HCT116 (cell line): ENCODE results near the gene AMBP. TPM values are rescaled to one million over a fixed set of nuclear protein-coding genes. Genes with fewer than 3 reads are reported as not detected.

Experiments used
- ATAC-seq: fragments of 200-7000 bp; cut with Tn5 transposase; 2 replicates; pipeline ENCODE4 v1.9.1; 2020; ENCODE audit warnings: mild to moderate bottlenecking, moderate library complexity
- BruUV-seq: library from RNA; stranded (reverse); fragments of 400-500 nt; replicated peaks from 2 replicates; lab custom pipeline; 2021; lab: Mats Ljungman, UMichigan
- CTCF ChIA-PET: fragments of 300-600 bp; sonication (Branson Sonifier 250); formaldehyde crosslinking; loops from one replicate; lab custom pipeline; 2021; ENCODE audit warnings: antibody characterized with exemption; lab: Charles Lee
- POLR2A ChIA-PET: fragments of 300-600, 350-600 bp; sonication (Branson Sonifier 250); formaldehyde crosslinking; loops from one replicate; lab custom pipeline; 2021; ENCODE audit warnings: antibody characterized with exemption; lab: Charles Lee
- RAD21 ChIA-PET, 2 experiments: fragments of 300-600 bp; sonication (Branson Sonifier 250); formaldehyde crosslinking; loops; one replicate each; lab custom pipeline; 2023; ENCODE audit warnings: low total read pairs in 2 of 2; ENCODE audit not compliant: uncharacterized antibody in 2 of 2, unreplicated experiment in 2 of 2, low non-redundant PET in 1 of 2; lab: Charles Lee
- DNase-seq: peaks from one replicate; pipeline ENCODE4 v3.0.0-alpha.2; 2010; ENCODE audit warnings: low read depth, low spot score
- H2AFZ ChIP-seq: fragments of 200-600 bp; shearing (Covaris generic), sonication (generic); 2 replicates; pipeline ENCODE4 v1.6.1; 2017; ENCODE audit warnings: low read depth, mixed run types, mixed read lengths, antibody characterized with exemption, low read length; ENCODE audit not compliant: poor library complexity, severe bottlenecking
- H3K27ac ChIP-seq: 2 replicates; pipeline ENCODE4 v1.5.1; 2012; ENCODE audit warnings: low read depth, low read length
- H3K27me3 ChIP-seq: fragments of 200-600 bp; sonication (generic); 2 replicates; pipeline ENCODE4 v1.6.1; 2016; ENCODE audit warnings: mixed run types, low read length, mixed read lengths; ENCODE audit not compliant: insufficient read depth
- H3K36me3 ChIP-seq, 2 experiments: fragments of 200-500 bp in 1 of 2; fragments of 200-600 bp in 1 of 2; sonication (Bioruptor generic) in 1 of 2; sonication (generic) in 1 of 2; 2 replicates each; pipeline versions ENCODE4 v1.5.1 to v1.6.1; 2014 to 2016; ENCODE audit warnings: low read length in 2 of 2, inconsistent platforms in 1 of 2, mixed read lengths in 1 of 2, mixed run types in 1 of 2; ENCODE audit not compliant: insufficient read depth in 2 of 2, control insufficient read depth in 1 of 2
- H3K4me1 ChIP-seq, 2 experiments: fragments of 200-600 bp in 1 of 2; sonication (generic) in 1 of 2; 2 replicates each; pipeline versions ENCODE4 v1.5.1 to v1.6.1; 2012 to 2017; ENCODE audit warnings: low read length in 2 of 2, inconsistent platforms in 1 of 2, mild to moderate bottlenecking in 1 of 2, mixed read lengths in 1 of 2, mixed run types in 1 of 2, moderate library complexity in 1 of 2; ENCODE audit not compliant: insufficient read depth in 2 of 2, control insufficient read depth in 1 of 2
- H3K4me2 ChIP-seq: fragments of 200-600 bp; sonication (generic); 2 replicates; pipeline ENCODE4 v1.6.1; 2017; ENCODE audit warnings: mixed run types, low read length, mixed read lengths
- H3K4me3 ChIP-seq, 2 experiments: fragments of 200-600 bp in 1 of 2; sonication (generic) in 1 of 2; replicated peaks in 1 of 2; 2 replicates each; pipeline ENCODE4 v1.5.1; 2011 to 2016; ENCODE audit warnings: low read length in 2 of 2, control low read depth in 1 of 2, low read depth in 1 of 2, mild to moderate bottlenecking in 1 of 2, mixed read lengths in 1 of 2, mixed run types in 1 of 2
- H3K79me2 ChIP-seq: fragments of 200-600 bp; sonication (generic); 2 replicates; pipeline ENCODE4 v1.6.1; 2017; ENCODE audit warnings: mild to moderate bottlenecking, mixed run types, low read length, moderate library complexity, mixed read lengths; ENCODE audit not compliant: insufficient read depth
- H3K9ac ChIP-seq: fragments of 200-600 bp; sonication (generic); 2 replicates; pipeline ENCODE4 v1.6.1; 2016; ENCODE audit warnings: low read length, mixed read lengths
- H3K9me2 ChIP-seq: fragments of 200-600 bp; sonication (generic), shearing (Covaris generic); 2 replicates; pipeline ENCODE4 v1.6.1; 2017; ENCODE audit warnings: mixed run types, mild to moderate bottlenecking, moderate library complexity; ENCODE audit not compliant: insufficient read depth
- H3K9me3 ChIP-seq, 2 experiments: fragments of 200-500 bp in 1 of 2; fragments of 200-600 bp in 1 of 2; sonication (Bioruptor generic) in 1 of 2; sonication (generic) in 1 of 2; 2 replicates each; pipeline ENCODE4 v1.6.1; 2014 to 2017; ENCODE audit warnings: low read length in 2 of 2, mixed read lengths in 2 of 2, inconsistent platforms in 1 of 2, low read depth in 1 of 2, mild to moderate bottlenecking in 1 of 2, mixed run types in 1 of 2, moderate library complexity in 1 of 2; ENCODE audit not compliant: control insufficient read depth in 1 of 2, insufficient read depth in 1 of 2
- H4K20me1 ChIP-seq: fragments of 200-600 bp; sonication (generic), shearing (Covaris generic); 2 replicates; pipeline ENCODE4 v1.6.1; 2017; ENCODE audit warnings: mixed run types, mild to moderate bottlenecking, moderate library complexity; ENCODE audit not compliant: insufficient read depth
- ATF3 ChIP-seq: IDR thresholded peaks from 2 replicates; pipeline ENCODE4 v1.6.1; 2012
- CBX3 ChIP-seq: IDR thresholded peaks from 2 replicates; pipeline ENCODE4 v1.6.1; 2012; ENCODE audit warnings: low read depth
- CEBPB ChIP-seq: IDR thresholded peaks from 2 replicates; pipeline ENCODE4 v1.6.1; 2012; ENCODE audit warnings: low read depth
- EGR1 ChIP-seq: IDR thresholded peaks from 2 replicates; pipeline ENCODE4 v1.6.1; 2012; ENCODE audit warnings: low read depth
- EZH2phosphoT487 ChIP-seq: fragments of 200-600 bp; IDR thresholded peaks from 2 replicates; pipeline ENCODE4 v1.6.1; 2018; ENCODE audit warnings: antibody characterized with exemption, borderline replicate concordance
- JUND ChIP-seq: IDR thresholded peaks from 2 replicates; pipeline ENCODE4 v1.6.1; 2012
- POLR2A ChIP-seq: IDR thresholded peaks from 2 replicates; pipeline ENCODE4 v1.7.0; 2011; ENCODE audit warnings: borderline replicate concordance; ENCODE audit not compliant: insufficient read depth, insufficient read length; ENCODE audit errors: extremely low read depth
- RAD21 ChIP-seq: IDR thresholded peaks from 2 replicates; pipeline ENCODE4 v1.6.1; 2012; ENCODE audit warnings: low read depth, mild to moderate bottlenecking
- SIN3A ChIP-seq: IDR thresholded peaks from 2 replicates; pipeline ENCODE4 v1.6.1; 2012; ENCODE audit warnings: low read depth
- SP1 ChIP-seq: IDR thresholded peaks from 2 replicates; pipeline ENCODE4 v1.6.1; 2012; ENCODE audit warnings: low read depth
- SRF ChIP-seq: IDR thresholded peaks from 2 replicates; pipeline ENCODE4 v1.6.1; 2012; ENCODE audit warnings: low read depth
- YY1 ChIP-seq: IDR thresholded peaks from 2 replicates; pipeline ENCODE4 v1.6.1; 2011; ENCODE audit warnings: low read length, low read depth, moderate library complexity, mild to moderate bottlenecking; ENCODE audit not compliant: insufficient replicate concordance; ENCODE audit errors: extremely low read depth
- ZBTB33 ChIP-seq: IDR thresholded peaks from 2 replicates; pipeline ENCODE4 v1.6.1; 2011; ENCODE audit warnings: mild to moderate bottlenecking, low read length, moderate library complexity; ENCODE audit not compliant: insufficient replicate concordance; ENCODE audit errors: extremely low read depth
- ZFX ChIP-seq: fragments of 450-650 bp; IDR thresholded peaks from 2 replicates; pipeline ENCODE4 v1.6.1; 2017
- ZNF274 ChIP-seq: fragments of 200-500 bp; sonication (Bioruptor generic); IDR thresholded peaks from 2 replicates; pipeline ENCODE4 v1.6.1; 2014; ENCODE audit warnings: mild to moderate bottlenecking, low read depth, low read length, inconsistent platforms
- intact Hi-C: fragments of 100-400 bp; cut with micrococcal nuclease; formaldehyde crosslinking; loops from 2 replicates; pipeline ENCODE4 v1.10.0; 2022
- total RNA-seq: library from RNA; stranded (reverse); gene quantifications from one replicate; pipeline ENCODE4 v1.2.1, GENCODE V29; 2021; ENCODE audit not compliant: unreplicated experiment
- TF ChIP-seq, protein P1 (sequence below), 3 experiments: fragments of 200-600 bp in 1 of 3; sonication (generic) in 1 of 3; IDR thresholded peaks in 2 of 3; conservative IDR thresholded peaks in 1 of 3; 2 replicates each; pipeline ENCODE4 v1.5.1; 2012 to 2017; ENCODE audit warnings: low read depth in 2 of 3, low read length in 2 of 3, antibody characterized with exemption in 1 of 3, borderline replicate concordance in 1 of 3, control low read depth in 1 of 3, mild to moderate bottlenecking in 1 of 3, mixed read lengths in 1 of 3, mixed run types in 1 of 3, moderate library complexity in 1 of 3; ENCODE audit not compliant: insufficient read depth in 1 of 3
- TF ChIP-seq, protein P2 (sequence below): IDR thresholded peaks from 2 replicates; pipeline ENCODE4 v1.6.1; 2012; ENCODE audit warnings: low read depth

The AMBP gene
- total RNA-seq, 1 experiment from 2014 or later = 1.9 TPM

DNA sequence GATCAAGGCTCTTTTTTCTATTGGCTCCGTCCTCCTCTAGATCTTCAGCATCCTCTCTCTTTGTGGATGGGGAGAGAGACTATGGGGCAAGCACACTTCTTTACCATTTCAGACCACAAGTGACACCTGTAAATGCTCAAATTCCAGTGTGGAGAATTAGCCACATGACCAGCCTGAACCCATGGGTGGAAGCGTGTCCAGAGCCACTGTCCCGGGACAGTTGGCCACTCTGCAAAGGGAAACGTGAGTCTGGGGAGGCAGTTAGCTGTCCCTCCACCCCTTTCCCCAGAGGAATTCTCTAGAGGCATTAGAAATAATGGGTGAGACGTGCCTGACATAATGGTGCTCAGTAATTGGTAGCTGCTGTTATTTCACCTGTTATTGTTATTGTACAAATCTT is 40.9 kb downstream of the AMBP start:
- no peak for ATAC-seq
- Histone ChIP-seq H4K20me1 (no peaks in the 10 kb centered on the region), H3K27me3 (no peaks in the 10 kb centered on the region), H3K9ac (no peak overlapping the region), H3K79me2 (no peaks in the 10 kb centered on the region), H3K36me3 (no peaks in the 10 kb centered on the region), H2AFZ (no peak overlapping the region), H3K9me3 (no peaks in the 10 kb centered on the region), H3K4me3 (no peak overlapping the region), H3K4me2 (no peak overlapping the region), H3K27ac (no peak overlapping the region), H3K9me2 (no peaks in the 10 kb centered on the region), H3K4me1 (no peaks in the 10 kb centered on the region)
- TF ChIP-seq CEBPB (no peak), ZFX (no peak), EZH2phosphoT487 (no peak), SIN3A (no peak), RAD21 (no peak), EGR1 (no peak), CBX3 (no peak), JUND (no peak), POLR2A (no peak), YY1 (no peak), ZBTB33 (no peak), SRF (no peak), ZNF274 (no peak), SP1 (no peak), ATF3 (no peak)
- TF ChIP-seq, protein P1, sequence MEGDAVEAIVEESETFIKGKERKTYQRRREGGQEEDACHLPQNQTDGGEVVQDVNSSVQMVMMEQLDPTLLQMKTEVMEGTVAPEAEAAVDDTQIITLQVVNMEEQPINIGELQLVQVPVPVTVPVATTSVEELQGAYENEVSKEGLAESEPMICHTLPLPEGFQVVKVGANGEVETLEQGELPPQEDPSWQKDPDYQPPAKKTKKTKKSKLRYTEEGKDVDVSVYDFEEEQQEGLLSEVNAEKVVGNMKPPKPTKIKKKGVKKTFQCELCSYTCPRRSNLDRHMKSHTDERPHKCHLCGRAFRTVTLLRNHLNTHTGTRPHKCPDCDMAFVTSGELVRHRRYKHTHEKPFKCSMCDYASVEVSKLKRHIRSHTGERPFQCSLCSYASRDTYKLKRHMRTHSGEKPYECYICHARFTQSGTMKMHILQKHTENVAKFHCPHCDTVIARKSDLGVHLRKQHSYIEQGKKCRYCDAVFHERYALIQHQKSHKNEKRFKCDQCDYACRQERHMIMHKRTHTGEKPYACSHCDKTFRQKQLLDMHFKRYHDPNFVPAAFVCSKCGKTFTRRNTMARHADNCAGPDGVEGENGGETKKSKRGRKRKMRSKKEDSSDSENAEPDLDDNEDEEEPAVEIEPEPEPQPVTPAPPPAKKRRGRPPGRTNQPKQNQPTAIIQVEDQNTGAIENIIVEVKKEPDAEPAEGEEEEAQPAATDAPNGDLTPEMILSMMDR (IDR thresholded peaks at IDR 0.05 in 2 of 3, conservative IDR thresholded peaks at IDR 0.05 in 1 of 3; ENCODE audit: borderline replicate concordance in 1 of 3, insufficient read depth in 1 of 3, low read depth in 2 of 3, low read length in 2 of 3) = no peak
- TF ChIP-seq, protein P2, sequence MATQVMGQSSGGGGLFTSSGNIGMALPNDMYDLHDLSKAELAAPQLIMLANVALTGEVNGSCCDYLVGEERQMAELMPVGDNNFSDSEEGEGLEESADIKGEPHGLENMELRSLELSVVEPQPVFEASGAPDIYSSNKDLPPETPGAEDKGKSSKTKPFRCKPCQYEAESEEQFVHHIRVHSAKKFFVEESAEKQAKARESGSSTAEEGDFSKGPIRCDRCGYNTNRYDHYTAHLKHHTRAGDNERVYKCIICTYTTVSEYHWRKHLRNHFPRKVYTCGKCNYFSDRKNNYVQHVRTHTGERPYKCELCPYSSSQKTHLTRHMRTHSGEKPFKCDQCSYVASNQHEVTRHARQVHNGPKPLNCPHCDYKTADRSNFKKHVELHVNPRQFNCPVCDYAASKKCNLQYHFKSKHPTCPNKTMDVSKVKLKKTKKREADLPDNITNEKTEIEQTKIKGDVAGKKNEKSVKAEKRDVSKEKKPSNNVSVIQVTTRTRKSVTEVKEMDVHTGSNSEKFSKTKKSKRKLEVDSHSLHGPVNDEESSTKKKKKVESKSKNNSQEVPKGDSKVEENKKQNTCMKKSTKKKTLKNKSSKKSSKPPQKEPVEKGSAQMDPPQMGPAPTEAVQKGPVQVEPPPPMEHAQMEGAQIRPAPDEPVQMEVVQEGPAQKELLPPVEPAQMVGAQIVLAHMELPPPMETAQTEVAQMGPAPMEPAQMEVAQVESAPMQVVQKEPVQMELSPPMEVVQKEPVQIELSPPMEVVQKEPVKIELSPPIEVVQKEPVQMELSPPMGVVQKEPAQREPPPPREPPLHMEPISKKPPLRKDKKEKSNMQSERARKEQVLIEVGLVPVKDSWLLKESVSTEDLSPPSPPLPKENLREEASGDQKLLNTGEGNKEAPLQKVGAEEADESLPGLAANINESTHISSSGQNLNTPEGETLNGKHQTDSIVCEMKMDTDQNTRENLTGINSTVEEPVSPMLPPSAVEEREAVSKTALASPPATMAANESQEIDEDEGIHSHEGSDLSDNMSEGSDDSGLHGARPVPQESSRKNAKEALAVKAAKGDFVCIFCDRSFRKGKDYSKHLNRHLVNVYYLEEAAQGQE = no peak
- ChIA-PET POLR2A (no interaction called here), RAD21 (no interaction called here), CTCF (no interaction called here)
- BruUV-seq = no TSS peak
- DNase-seq = no peak
- intact Hi-C loops = no loop called here
